Ramos (cell line): ENCODE results near the gene RMND5A.

Source experiments
- in situ Hi-C: fragments of 300-500 bp; cut with MboI; formaldehyde crosslinking; loops from one replicate; pipeline ENCODE4 v1.14.3; 2022; ENCODE audit warnings: low sequenced_read_pairs; ENCODE audit not compliant: unreplicated experiment

RMND5A gene

DNA sequence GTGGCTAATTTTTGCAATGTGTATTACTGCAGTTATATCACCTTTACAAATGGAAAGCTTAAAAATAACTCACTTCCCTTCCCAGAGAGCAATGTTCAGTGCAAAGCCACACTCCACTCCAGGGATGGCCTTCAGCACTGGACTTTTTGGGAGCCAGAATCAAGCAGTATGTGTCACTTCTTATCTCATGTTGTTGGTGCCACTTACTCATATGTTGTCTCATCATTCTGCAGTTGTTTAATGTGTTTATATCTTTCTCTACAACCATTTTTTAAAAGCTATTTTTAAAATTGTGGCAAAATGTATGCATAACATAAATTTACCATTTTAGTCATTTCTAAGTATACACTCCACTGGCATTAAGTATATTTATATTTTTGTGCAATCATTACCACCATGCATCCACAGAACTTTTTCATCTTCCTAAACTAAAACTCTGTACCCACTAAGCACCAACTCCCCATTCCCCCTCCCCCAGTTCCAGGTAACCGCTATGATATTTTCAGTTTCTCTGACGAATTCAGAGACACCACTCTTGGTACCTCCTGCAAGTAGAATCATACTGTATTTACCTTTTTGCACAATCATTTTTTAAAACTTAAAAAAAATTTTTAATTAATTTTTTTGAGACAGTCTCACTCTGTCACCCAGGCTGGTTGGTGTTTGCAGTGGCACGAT, 102.7 kb downstream of the RMND5A start:
- in situ Hi-C loops, result no loop called here

DNA sequence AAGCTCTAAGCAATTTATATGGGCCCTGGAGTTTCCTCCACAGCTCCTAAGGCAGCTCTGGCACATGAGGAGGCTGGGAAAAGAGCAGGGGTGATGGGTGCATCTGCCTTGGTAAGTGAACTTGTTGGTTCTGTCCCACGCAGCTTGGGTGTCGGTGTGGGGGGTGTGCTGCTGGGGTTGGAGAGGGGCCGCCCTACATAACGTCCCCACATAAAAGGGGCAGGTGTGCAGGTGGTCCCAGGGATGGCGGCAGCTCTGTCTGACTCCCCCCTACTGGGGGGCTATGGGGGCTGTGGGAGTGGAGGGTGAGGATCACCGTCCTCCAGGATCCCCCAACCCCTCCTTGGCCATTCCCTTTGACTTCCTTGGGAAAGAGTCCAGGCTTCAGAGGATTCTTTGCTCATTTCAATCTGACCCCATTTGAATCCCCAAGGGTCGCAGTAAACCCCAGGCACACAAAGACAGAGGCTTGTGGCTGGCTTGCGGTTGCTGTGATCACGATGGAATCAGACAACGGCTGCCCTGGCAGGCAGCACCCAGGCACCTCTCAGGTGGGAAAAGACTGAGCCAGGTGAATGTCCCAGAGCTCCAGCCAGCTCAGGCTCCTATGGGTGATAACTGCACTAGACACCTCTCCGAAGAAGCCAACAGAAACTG, 105.1 kb downstream of the RMND5A start:
- in situ Hi-C loops, result no loop called here

DNA sequence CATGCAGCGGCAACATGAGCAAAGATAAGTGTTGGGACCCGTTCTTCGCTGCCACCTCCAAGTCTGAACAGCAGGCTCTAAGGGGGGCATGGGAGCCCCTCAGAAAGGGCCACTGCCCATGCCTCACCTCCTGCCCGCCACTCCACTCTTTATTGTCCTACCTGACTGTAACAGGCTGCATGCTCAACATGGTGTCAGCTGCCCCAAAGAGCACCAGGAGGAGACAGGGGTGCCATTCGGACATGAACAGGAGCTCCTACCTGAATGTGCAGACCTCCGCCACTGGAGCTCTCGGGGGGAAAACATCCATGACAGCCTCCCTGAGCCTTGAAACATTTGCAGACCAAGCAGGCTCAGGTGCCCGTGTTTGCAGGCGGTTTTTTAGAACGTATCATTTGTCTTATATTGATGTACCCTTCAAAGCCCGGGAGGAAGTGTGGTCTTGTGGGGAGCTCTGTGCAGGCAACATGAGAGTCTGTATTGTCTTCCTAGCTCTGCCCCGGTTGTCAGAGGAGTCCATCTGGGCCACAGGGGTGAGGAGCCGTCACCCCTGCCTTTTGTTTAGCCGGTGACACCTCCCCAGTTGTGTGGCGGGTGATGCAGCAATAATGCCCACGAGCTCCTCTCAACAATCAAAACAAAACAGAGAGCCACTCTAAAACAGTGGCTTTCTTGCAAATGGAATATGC, 105.7 kb downstream of the RMND5A start:
- in situ Hi-C loops, result no loop called here

DNA sequence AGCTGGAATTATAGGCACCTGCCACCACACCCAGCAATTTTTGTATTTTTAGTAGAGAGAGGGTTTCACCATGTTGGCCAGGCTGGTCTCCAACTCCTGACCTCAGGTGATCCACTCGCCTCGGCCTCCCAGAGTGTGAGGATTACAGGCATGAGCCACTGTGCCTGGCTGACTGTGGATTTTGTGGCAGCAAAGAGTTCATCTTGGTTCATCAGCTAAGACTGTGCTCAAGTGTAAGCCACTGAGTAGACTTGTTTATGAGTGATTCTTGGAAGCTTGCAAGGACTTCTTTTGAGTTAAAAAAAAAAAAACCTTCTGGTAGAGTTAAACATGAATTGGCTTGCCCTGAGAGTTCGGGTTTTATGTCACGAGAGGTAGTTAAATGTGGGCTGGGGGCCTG, 106.9 kb downstream of the RMND5A start:
- in situ Hi-C loops, result no loop called here
